ENCODE results near the gene C3orf52.

Gene C3orf52

DNA sequence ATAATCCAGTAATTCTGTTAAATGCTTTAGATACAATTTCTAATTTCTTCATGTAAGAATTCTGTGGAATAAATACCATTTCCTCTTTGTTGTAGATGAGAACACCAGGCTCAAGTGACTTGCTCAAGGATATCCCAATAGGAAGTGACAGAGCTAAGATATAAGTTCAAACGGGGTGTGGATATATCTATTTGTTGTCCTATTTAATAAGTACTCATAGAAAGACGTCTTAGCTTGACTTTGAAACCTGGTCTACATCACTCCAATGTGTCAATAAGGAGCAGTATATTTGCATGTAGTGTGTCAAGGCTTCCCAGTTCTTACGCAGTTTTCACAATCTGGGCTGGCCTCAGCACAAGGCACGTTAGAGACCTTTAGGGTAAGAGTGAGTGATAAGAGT, 51.6 kb downstream of the C3orf52 start:
- no peak for DNase-seq

GRCh38 chr3:112138219-112138969, 52.2 kb downstream of the C3orf52 start:
- DNase-seq = no peak

DNA sequence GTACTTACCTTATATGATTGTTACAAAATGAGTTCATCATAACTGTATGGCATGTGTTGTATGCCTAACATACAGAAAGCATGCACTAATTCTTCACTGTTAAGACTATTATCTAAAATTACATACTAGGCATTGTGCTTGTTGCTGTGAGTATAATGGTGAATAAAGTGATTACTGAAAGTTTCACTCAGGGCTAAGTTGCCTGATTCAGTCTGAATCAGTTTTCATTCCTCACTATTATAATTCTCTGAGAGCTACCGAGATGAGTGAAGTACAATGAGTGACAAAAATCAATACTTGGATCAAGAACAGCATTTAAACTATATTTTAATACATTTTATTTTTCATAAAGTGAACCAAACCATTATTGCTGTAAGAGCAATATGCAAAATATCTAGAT, 54.4 kb downstream of the C3orf52 start:
- no peak for DNase-seq

- DNase-seq = no peak
Measured at GRCh38 chr3:112141293-112141692, 55.1 kb downstream of the C3orf52 start.

GRCh38 chr3:112143251-112143650, 57.1 kb downstream of the C3orf52 start:
- no peak for DNase-seq

DNA sequence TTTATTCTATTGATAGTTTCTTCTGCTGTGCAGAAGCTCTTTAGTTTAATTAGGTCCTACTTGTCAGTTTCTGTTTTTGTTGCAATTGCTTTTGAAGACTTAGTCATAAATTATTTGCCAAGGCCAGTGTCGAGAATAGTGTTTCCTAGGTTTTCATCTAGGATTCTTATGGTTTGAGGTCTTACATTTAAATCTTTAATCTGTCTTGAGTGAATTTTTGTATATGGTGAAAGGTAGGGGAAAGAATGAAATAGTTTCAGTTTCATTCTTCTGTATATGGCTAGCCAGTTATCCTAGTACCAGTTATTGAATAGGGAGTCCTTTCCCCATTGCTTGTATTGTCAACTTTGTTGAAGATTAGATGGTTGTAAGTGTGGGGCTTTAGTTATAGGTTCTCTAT, 57.5 kb downstream of the C3orf52 start:
- DNase-seq = no peak

GRCh38 chr3:112149136-112149535, 62.9 kb downstream of the C3orf52 start:
- DNase-seq = no peak

GRCh38 chr3:112167758-112168157, 81.6 kb downstream of the C3orf52 start:
- DNase-seq = no peak
